ENCODE results near the gene RAD21L1. TPM values are rescaled to one million over a fixed set of nuclear protein-coding genes. Genes with fewer than 3 reads are reported as not detected.

RAD21L1 gene
- total and polyA plus RNA-seq, 2 of the 8 experiments (the other 6 are each of a cell fraction or from before 2014, with no cell fraction given) = 0.06 to 0.26 TPM

DNA sequence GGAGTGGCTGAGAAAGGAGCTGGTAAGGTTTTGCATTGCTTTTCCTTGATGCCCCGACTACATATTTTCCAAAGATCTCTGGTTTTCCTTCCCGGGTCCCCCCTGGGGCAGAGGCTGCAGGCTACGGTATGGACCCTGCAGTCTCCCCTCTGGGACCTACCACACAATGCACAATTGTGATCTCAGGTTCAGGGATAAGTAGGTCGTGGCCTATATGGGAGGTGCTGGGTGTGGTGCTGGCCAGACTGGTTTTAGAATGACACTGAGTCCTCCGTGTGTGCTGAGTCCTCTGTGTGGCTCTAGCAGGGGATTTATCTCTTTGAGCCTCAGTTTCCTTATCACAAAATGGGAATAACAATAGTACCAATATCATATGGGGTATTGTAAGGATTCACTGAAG, 22.2 kb upstream of the RAD21L1 start:
- Histone ChIP-seq H2BK15ac (ENCODE audit: low read length) (no peak overlapping the region), H3K4me1 (replicated peaks in 1 of 4; ENCODE audit: control insufficient read depth in 3 of 4, insufficient read depth in 4 of 4, low read length in 3 of 4) (no peaks in the 10 kb centered on the region), H3K9ac (replicated peaks in 1 of 4; ENCODE audit: extremely low read depth in 1 of 4, low read depth in 3 of 4, low read length in 3 of 4) (no peak overlapping the region), H3K36me3 (ENCODE audit: control insufficient read depth in 2 of 4, insufficient read depth in 4 of 4, low read length in 3 of 4) (no peaks in the 10 kb centered on the region), H2AK5ac (ENCODE audit: low read depth, low read length) (no peak overlapping the region), H3K27ac (ENCODE audit: low read depth, low read length) (no peak overlapping the region), H2BK12ac (ENCODE audit: low read depth, low read length) (no peak overlapping the region), H3K4me3 (ENCODE audit: extremely low read depth in 1 of 4, insufficient read depth in 2 of 4, low read depth in 3 of 4, low read length in 4 of 4) (no peak overlapping the region), H3K23ac (ENCODE audit: insufficient read length) (no peak overlapping the region), H4K20me1 (replicated peaks in 1 of 2; ENCODE audit: control insufficient read depth in 1 of 2, insufficient read depth in 2 of 2, low read length in 2 of 2) (no peaks in the 10 kb centered on the region), H3K4ac (replicated peaks; ENCODE audit: insufficient read length, low read depth, low read length) (no peak overlapping the region), H3K9me3 (ENCODE audit: insufficient read depth in 2 of 2, low read depth in 1 of 2, low read length in 1 of 2) (no peaks in the 10 kb centered on the region), H3K27me3 (replicated peaks in 1 of 4; ENCODE audit: control insufficient read depth in 3 of 4, extremely low read depth in 1 of 4, insufficient read depth in 3 of 4, low read length in 3 of 4) (no peaks in the 10 kb centered on the region; a peak in 2 of 7 replicates), H2BK20ac (ENCODE audit: low read length) (no peak overlapping the region), H2BK5ac (ENCODE audit: low read depth, low read length) (no peak overlapping the region), H3K4me2 (ENCODE audit: insufficient read depth in 1 of 2, low read depth in 2 of 2, low read length in 2 of 2) (no peak overlapping the region), H3K56ac (replicated peaks; ENCODE audit: insufficient read length, low read depth, low read length) (no peak overlapping the region), H4K91ac (replicated peaks; ENCODE audit: insufficient read length, low read length) (no peak overlapping the region), H3K23me2 (ENCODE audit: low read depth, low read length) (no peaks in the 10 kb centered on the region), H2BK120ac (replicated peaks; ENCODE audit: low read depth, low read length) (no peak overlapping the region), H4K8ac (ENCODE audit: extremely low read depth, insufficient read depth, low read length) (no peak overlapping the region), H3K79me2 (ENCODE audit: control insufficient read depth in 1 of 2, insufficient read depth in 2 of 2, low read length in 2 of 2) (no peaks in the 10 kb centered on the region), H4K5ac (ENCODE audit: insufficient read length, low read depth, low read length) (no peak overlapping the region), H3K18ac (ENCODE audit: extremely low read depth, low read length) (no peak overlapping the region), H3K79me1 (ENCODE audit: low read depth, low read length) (no peaks in the 10 kb centered on the region), H2AFZ (ENCODE audit: low read length) (no peak overlapping the region), H3K14ac (ENCODE audit: insufficient read length) (no peak overlapping the region)
- 77% methylated on average over 5 of the region's 5 CpGs; no CpG with 5 or more reads in 1 of the 2 experiments for WGBS, 2 experiments (ENCODE audit: extremely low coverage in 1 of 2, insufficient coverage in 1 of 2, insufficient read length in 1 of 2, insufficient replicate concordance in 2 of 2, low coverage in 1 of 2, low lambda C conversion rate in 2 of 2, missing lambda C conversion rate in 1 of 2)
- POLR2A ChIA-PET (ENCODE audit: partially characterized antibody) = no interaction called here
- CTCF ChIA-PET (ENCODE audit: partially characterized antibody) = interaction anchor here (1.2 to 11.9 kb wide), 2 partner anchors 7 to 25 kb away, joined by 4 to 101 read pairs; no protein-coding TSS in a partner anchor
- DNase-seq (ENCODE audit: low read depth in 1 of 2, low spot score in 2 of 2) (no peak), FAIRE-seq (no peak)
- TF ChIP-seq HDAC6 (IDR thresholded peaks at IDR 0.05; ENCODE audit: low read depth, low read length) (no peak), PHF8 (conservative IDR thresholded peaks at IDR 0.05; ENCODE audit: low read depth, low read length) (no peak), KDM1A (IDR thresholded peaks at IDR 0.05; ENCODE audit: borderline replicate concordance, low read length) (no peak), SP2 (IDR thresholded peaks at IDR 0.05; ENCODE audit: low read length) (no peak), CREB1 (IDR thresholded peaks at IDR 0.05) (no peak)

Measured in H1 (cell line).